Measurements from ENCODE around the gene OR10A7. TPM values are rescaled to one million over a fixed set of nuclear protein-coding genes. Genes with fewer than 3 reads are reported as not detected.
"Not testable (repeated sequence)": the region's sequence is repeated elsewhere in the genome, so short reads cannot be mapped to it uniquely, and the experiment has no call there.

The OR10A7 gene, protein sequence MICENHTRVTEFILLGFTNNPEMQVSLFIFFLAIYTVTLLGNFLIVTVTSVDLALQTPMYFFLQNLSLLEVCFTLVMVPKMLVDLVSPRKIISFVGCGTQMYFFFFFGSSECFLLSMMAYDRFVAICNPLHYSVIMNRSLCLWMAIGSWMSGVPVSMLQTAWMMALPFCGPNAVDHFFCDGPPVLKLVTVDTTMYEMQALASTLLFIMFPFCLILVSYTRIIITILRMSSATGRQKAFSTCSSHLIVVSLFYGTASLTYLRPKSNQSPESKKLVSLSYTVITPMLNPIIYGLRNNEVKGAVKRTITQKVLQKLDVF
- total RNA-seq, result not detected
- long read RNA-seq, result 0 reads

DNA sequence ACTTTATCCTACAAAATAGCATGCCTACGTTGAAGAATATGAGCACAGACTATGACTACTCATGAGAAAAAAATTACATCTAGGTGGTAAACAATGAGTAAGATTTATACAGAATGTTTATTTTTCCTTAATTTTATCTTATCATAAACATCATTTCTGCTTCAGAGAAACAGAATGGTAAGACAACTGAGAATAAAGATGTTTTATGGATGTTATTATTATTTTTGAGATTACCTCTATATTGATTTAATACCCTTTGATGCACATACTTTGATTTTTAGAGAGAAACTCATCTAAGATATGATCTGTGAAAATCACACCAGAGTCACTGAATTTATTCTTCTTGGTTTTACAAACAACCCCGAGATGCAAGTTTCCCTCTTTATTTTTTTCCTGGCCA is at the start of gene OR10A7:
Gene OR10A7, plus strand, starts transcription at position 301 of the 400 bp plus-strand sequence. Its CDS starts 0 bp downstream, at position 301.
- ATAC-seq (no peak), DNase-seq (no peak)
- intact Hi-C loops (cut with DNase I, micrococcal nuclease), result no loop called here

DNA sequence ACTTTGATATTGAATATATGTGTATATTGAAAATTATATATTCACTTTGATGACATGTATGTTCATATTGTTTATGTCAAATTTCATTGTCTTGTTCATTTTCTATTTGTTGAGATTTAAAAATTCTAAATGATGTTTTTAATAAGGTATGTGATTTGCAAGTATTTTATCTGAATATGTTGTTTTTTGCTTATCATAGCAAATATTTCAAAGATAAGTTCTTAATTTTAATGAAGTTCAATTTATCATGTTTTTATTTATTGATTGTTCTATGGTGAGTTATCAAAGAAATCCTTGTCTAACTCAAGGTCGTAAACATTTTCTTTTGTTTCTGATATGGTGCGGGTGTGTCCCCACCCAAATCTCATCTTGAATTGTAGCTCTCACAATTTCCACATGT is 49.4 kb upstream of the OR10A7 start:
- intact Hi-C loops (cut with DNase I, micrococcal nuclease), result no loop called here
- no peak for ATAC-seq

DNA sequence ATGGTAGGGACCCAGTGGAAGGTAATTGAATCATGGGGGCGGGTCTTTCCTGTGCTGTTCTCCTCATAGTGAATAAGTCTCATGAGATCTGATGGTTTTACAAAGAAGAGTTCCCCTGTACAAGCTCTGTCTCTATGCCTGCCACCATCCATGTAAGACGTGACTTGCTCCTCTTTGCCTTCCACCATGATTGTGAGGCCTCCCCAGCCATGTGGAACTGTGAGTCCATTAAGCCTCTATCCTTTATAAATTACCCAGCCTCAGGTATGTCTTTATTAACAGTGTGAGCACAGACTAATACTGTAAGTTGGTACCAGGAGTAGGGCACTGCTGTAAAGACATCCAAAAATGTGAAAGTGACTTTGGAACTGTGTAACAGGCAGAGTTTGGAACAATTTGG is 49.0 kb upstream of the OR10A7 start:
- ATAC-seq; intact Hi-C loops (cut with DNase I, micrococcal nuclease); DNase-seq: not testable (repeated sequence)

More for the DNA sequence above, 49.4 kb upstream of the OR10A7 start:
- DNase-seq, result no peak

DNA sequence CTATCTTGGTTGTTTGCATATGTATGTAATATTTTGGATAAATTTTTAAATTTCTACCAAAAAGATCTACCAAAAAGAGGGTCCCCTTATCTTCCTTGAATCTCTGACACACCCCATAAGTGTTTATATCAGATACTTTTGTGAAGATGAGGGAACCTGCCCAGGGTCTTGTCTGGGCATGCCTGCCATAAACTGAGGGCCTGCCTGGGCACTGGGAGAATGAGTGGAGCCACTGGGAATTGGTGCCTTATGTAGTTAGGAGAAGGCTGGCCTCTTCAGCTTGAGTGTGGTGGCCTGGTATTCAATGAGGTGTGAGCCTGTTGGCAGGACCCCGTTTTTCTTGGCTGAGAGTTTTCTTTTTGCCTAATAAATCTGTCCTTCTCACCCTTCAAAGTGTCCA is 48.1 kb upstream of the OR10A7 start:
- DNase-seq (no peak), ATAC-seq (no peak)
- intact Hi-C loops (cut with DNase I, micrococcal nuclease), result no loop called here

DNA sequence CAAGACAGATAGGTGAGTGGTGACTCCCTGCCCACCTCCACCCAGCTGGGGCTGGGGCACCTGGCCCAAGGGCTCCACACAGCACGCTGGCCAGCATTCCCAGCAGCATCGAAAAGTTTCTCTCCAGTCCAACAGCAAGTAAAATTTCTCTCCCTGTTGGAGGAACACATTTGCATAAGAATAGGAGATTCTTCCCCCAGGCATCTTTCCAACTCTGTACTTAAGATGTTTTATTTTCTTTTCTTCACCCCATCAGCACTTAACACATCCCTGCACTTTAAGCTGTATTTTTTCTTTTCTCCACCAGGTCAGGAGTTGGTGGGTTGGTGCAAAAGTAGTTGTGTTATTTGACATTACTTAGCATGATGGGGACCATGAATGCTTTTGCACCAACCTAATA is 47.4 kb upstream of the OR10A7 start:
- ATAC-seq, result no peak
- intact Hi-C loops (cut with DNase I, micrococcal nuclease), result no loop called here
- no peak for DNase-seq

DNA sequence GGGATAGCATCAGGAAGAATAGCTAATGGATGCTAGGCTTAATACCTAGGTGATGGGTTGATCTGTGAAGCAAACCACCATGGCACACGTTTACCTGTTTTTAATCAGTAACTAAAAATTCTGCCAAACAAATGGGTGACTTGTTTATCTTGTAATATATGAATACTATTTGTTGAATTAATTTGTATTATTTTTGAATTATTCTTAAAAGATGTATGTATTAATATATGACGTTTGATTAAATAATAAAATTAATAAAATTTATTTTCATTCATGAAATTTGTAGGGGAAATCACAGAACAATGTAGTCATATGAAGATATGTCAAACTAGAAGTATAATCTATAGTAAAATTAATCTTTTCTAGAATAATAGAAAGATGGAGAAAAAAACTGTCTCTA is 32.3 kb upstream of the OR10A7 start:
- DNase-seq, result no peak
- no peak for ATAC-seq
- intact Hi-C loops (cut with DNase I, micrococcal nuclease), result loop anchor here in 1 of 2 donors (5.0 kb wide), 1 partner anchor 429 kb away; no protein-coding TSS in a partner anchor

DNA sequence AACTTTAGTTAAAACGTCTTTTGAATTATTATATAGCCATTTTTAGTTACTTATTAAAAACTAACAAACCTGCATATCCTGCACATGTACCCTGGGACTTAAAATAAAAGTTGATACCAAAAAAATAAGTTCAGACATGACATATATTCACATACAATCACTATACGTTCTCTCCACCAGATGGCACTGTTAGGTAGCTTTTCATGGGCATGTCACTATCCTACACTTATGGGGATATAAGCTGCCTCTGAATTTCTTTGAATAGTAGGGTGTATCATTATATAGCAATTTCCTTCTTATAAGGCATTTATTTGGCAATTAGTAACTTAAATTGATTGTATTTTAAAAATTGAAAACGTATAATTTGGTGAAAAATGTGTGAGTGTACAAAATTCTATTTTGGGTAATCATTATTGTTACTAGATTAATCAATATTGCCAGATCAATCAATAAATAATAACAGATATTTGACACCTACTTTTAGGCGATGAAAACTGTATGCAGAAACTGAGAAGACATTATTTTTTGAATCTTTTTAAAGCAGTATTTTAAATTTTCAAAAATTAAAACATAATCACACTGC is 31.8 kb upstream of the OR10A7 start:
- DNase-seq (peak in 1 of 2 donors; percentile 5), ATAC-seq (peak; percentile 76)
- intact Hi-C loops (cut with DNase I, micrococcal nuclease), result loop anchor here in 1 of 2 donors (5.0 kb wide), 1 partner anchor 428 kb away; no protein-coding TSS in a partner anchor

DNA sequence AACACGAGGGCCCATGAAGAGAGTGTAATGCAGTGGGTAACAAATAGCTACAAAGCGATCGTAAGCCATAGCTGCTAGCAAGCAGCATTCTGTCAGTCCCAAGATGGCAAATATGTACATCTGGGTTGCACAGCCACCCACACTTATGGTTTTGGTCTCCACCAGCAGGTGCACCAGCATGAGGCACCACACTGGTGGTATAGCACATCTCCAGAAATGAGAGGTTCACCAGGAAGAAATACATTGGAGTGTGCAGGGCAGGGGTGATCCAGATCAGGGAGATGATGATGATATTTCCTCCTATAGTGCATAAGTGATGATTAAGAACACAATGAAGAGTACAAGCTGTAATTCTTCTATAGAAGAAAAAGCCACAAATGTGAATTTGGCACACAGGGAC is 26.4 kb upstream of the OR10A7 start:
- intact Hi-C loops (cut with DNase I, micrococcal nuclease), result loop anchor here in 1 of 2 donors (10.0 kb wide), 1 partner anchor 420 kb away; no protein-coding TSS in a partner anchor
- DNase-seq (no peak), ATAC-seq (no peak)

DNA sequence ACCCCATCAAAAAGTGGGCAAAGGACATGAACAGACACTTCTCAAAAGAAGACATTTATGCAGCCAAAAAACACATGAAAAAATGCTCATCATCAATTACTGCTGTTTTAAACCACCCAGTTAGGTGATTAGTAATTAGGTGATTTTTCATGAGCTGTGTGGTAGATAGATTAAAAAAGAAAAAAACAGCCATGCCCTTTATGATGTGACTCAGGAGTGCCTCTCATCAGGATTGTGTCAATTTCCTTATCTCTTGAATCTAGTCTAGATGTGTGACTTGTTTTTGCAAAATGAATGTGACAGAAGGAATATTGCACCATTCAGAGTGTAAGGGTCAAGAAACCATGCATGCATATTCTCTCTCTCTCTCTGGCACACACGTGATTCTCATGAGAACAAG is 5.7 kb downstream of the OR10A7 start:
- no peak for DNase-seq
- ATAC-seq, result no peak

DNA sequence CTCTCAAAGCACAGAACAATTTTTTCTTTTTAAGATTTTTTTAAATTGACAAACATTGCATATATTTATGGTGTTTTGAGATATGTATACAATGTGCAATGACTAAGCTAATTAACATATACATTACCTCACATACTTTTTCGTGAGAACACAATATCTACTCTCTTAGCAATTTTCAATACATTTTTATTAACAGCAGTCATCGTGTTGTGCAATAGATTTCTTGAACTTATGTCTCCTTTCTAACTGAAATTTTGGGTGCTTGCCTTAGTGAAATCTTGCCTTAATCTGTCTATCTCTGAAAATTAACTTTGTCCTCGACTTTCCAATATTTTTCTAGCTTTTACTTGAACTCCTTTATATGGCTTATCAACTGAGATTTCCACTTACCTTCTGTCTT is 6.8 kb downstream of the OR10A7 start:
- DNase-seq (no peak), ATAC-seq (no peak)
- intact Hi-C loops (cut with DNase I, micrococcal nuclease), result no loop called here

More for the DNA sequence above, 5.7 kb downstream of the OR10A7 start:
- intact Hi-C loops (cut with DNase I, micrococcal nuclease), result no loop called here

DNA sequence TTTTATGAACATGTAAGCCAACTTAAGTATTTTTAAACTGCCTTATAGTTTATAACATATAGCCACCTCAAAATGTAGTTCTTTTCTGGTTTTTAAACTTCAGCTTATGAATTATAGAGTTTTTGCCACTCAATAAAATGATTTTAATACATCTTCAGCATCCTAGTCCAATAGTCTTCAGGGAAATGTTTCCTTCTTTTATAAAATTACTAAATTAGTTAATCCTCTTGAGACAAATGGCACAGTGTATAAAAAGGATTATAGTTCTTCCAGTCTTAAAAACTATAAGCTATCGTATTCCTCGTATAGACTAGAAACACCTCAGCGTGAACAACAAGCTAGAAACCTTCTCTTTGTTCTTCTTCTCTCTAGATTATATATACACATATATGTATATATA is 23.5 kb downstream of the OR10A7 start, which contains the start of gene OR6C74:
Gene OR6C74, plus strand, starts transcription at position 301 of the 400 bp plus-strand sequence. CDS start 2,679 bp downstream, outside the sequence.
- no peak for DNase-seq
- intact Hi-C loops (cut with DNase I, micrococcal nuclease), result no loop called here
- no peak for ATAC-seq

DNA sequence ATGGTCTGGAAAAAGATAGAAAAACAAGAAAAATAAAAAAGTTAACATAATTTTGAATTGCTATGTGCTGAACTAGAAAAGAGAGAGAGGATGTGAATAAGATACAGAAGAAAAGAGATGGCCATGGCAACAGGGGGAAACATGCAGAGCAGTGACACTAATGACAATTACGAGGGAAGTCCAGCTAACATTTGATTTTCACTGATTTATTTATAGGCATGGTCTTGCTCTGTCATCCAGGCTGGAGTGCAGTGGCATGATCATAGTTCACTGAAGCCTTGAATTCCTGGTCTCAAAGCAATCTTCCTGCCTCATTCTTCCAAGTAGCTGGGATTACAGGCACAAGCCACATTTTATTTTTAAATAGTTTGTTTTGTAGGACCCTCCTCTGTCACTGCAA is 25.3 kb downstream of the OR10A7 start:
- intact Hi-C loops (cut with DNase I, micrococcal nuclease), result no loop called here
- no peak for ATAC-seq

DNA sequence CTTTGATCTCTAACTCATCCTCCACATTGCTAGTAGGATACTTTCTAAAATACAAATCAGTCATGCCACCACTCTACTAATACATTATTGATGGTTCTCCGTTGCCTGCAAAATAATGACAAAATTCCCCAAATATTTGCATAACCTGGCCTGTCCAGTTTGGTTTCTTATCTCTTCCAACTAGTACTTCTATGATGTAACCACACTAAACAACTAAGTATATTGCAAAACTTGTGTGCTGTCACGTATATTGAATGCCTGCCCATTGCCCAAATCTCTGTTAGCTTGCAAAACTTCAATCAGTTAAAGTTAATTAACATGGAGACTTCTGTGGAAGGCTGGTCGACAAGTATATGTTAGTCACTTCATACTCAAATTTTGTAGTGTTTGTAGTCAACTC is 30.1 kb downstream of the OR10A7 start:
- DNase-seq (no peak), ATAC-seq (no peak)
- intact Hi-C loops (cut with DNase I, micrococcal nuclease), result no loop called here

More for the DNA sequence above, 25.3 kb downstream of the OR10A7 start:
- DNase-seq, result no peak

DNA sequence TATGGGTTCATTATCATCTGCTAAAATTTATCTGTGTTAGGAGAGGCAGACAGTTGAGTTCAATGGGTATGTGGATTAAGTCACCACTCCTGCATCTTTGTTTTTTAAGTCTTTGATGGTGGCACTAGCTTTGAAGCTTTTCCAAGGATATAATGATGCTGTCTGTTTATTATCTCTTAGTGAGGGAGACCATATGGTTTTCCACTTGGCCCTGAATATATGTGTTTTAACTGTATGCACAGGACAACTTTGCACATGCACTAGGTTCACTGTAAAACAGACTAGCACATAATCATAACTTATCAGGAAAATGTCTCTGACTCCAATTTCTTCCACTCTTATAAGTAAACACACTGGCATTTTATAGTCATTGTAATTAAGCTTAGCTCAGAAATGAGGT is 32.5 kb downstream of the OR10A7 start:
- no peak for ATAC-seq
- DNase-seq, result no peak
- intact Hi-C loops (cut with DNase I, micrococcal nuclease), result no loop called here

DNA sequence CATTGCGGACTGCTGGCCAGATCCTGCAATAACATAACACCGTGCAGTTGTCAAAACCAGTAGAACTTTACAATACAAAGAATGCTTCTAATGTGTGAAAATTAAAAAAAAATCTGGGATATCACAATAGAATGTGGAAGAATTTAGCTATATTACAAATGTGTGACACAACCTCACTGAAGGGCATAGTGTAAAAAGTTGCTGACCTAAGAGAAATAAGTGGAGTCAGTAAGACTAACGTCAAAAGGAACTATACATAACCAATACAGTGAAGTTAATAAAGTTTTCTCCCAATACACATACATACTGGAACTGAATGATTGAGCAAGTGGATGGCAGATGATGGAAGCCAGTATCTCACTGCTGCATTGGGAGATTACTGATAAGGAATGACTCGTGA is 36.0 kb downstream of the OR10A7 start:
- ATAC-seq (no peak), DNase-seq (no peak)
- intact Hi-C loops (cut with DNase I, micrococcal nuclease), result no loop called here

DNA sequence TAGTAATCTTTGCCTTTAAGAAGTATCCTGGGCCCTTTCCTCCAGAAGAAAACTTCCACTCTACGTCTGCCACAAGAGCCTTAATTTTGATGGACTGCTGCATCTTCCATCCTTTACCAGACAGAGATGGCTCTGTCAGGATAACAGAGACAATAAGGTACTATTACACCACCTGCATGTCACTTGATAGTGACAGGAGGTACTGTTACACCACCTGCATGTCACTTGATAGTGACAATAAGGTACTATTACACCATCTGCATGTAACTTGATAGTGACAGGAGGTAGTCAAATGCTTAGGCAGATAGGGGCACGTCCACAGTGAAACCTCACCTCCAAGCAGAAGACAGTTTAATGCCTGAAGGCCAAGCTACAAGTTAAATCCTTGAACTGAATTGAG is 37.5 kb downstream of the OR10A7 start:
- DNase-seq, result no peak
- no peak for ATAC-seq
- intact Hi-C loops (cut with DNase I, micrococcal nuclease), result no loop called here

Data from left colon (tissue), 2 donors.